Activated CD4-positive, CD25-positive, alpha-beta regulatory T cell treated with anti-CD3 and anti-CD28 coated beads, Interleukin-2, amount 50 U/mL, for 16 hours (primary cell): ENCODE data around the gene LSM14A.
"Not testable (repeated sequence)": the region's sequence is repeated elsewhere in the genome, so short reads cannot be mapped to it uniquely, and the experiment has no call there.

Source experiments
- DNase-seq: peaks from one replicate; pipeline ENCODE4 v3.0.0-alpha.2; 2020; ENCODE audit warnings: low read depth, low spot score

The LSM14A gene

GRCh38 chr19:34171877-34172660 lies at the start of gene LSM14A:
LSM14A (plus strand) TSS chr19:34172504; CDS start chr19:34172643, 139 bp downstream.
- peak; percentile 75 for DNase-seq

DNA sequence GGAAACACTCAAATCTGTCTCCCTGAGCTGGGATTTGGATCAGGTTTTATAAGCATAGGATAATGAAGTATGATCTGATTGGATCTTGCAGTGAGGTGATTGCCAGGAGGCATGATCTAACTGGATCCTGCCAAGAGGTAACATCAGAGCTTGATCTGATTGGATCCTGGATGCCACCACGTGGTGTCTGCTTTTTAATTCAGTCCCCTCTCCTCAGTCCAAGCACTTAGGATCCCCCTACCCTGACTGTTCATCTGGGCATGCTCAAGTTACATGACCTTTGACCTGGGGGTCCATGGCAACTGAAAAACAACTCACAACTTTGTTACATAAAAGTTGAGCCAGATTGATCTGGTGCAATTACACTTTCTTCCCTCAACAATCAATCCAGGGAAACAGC lies 47.5 kb upstream of the LSM14A start:
- DNase-seq: no peak

- no peak for DNase-seq
These were observed 45.3 kb upstream of the LSM14A start for GRCh38 chr19:34126966-34127365.

- no peak for DNase-seq
These were observed 44.6 kb upstream of the LSM14A start for GRCh38 chr19:34127684-34128189.

DNA sequence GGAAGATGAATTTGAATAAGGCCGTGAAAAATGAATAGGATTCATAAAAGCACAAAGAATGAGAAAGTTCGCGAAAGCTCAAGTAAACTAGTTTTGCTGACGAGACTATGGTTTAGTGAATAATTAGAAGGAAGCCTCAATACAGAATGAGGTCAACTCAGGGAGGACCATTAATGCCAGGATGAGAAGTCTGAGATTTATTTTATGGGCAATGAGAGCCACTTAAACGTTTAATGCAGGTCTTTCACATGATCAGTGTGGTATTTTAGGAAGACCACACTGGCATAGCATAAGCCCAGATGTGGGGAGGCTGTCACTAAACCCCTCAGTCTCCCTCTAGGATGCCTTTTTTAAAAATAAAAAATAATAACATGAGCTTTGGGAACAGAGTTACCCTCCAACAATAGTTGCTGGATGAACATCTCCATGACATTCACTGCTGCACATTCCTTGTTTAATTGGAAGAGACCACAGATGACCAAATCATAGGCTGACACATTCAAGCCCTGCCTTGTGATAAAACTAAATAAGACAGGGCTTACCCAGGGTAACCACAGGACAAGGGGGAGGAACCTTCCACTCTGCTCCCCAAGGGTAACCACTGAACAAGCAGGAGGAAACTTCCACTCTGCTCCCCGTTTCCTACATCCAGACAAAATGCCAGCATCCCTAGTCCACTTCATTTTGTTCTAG lies 43.6 kb upstream of the LSM14A start:
- no peak for DNase-seq

- no peak for DNase-seq
These were observed 41.2 kb upstream of the LSM14A start for GRCh38 chr19:34131100-34131499.

- DNase-seq: not testable (repeated sequence)
These were observed 40.2 kb upstream of the LSM14A start for GRCh38 chr19:34132145-34132544.

GRCh38 chr19:34132706-34133105 lies 39.6 kb upstream of the LSM14A start:
- DNase-seq: not testable (repeated sequence)

- peak; percentile 66 for DNase-seq
These were observed 37.9 kb upstream of the LSM14A start for GRCh38 chr19:34134190-34135053.

DNA sequence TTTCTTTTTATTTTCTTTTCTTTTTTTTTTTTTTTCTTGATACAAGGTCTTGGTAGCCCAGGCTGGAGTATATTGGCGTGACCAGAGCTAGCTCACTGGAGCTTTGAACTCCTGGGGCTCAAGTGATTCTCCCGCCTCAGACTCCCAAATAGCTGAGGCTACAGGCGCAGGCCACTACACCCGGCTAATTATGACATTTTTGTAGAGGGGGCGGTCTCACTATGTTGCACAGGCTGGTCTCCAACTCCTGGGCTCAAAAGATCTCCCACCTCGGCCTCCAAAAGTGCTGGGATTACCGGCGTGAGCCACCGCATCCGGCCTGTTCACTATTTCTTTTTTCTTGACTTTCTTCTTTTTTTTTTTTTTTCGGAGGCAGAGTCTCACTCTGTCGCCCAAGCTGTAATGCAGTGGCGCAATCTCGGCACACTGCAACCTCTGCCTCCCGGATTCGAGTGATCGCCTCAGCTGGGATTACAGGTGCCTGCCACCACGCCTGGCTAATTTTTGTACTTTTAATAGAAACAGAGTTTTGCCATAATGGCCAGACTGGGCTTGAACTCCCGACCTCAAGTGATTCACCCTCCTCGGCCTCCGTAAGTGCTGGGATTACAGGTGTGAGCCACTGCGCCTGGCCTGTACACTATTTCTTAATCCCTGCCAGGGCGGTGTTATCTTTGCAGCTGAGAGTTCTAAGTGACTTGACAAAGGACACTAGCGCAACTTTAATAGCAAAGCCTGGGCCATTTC lies 37.1 kb upstream of the LSM14A start:
- DNase-seq: no peak

GRCh38 chr19:34135821-34136611 lies 36.3 kb upstream of the LSM14A start:
- no peak for DNase-seq

DNA sequence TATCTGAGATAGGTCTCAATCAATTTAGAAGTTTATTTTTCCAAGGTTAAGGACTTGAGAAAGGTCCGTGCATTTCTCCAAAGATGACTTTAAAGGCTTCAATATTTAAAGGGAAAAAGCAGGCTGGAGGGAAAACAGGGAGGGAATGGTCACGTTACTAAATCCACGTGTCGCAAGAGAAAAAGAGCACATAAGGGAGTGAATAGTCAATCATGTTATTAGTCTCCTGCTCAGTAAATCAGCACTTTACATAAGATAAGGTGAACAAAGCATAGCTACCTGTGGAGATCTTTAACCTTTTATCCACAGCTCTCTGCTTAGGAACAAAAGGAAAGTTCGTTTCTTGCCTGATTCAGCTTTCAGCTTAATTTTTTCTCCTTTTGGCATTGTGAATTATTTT lies 31.3 kb upstream of the LSM14A start:
- no peak for DNase-seq

DNA sequence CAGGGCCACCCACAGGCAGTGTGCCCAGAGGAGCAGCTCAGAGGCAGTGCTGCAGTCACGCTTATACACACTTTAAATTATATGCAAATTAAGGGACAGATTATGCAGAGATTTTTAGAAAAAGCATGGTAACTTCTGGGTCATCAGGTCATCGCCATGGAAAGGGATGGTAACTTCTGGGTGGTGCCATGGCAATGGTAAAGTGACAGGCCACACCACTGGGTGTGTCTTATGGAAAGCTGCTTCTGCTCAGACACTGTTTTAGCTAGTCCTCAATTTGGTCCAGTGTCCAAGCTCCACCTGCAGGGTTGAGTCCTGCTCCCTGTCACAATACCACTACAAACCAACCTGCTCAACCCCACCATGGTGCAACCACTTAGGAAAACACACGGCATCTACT lies 29.9 kb upstream of the LSM14A start:
- no peak for DNase-seq

- DNase-seq: peak; percentile 30
These were observed 26.5 kb upstream of the LSM14A start for GRCh38 chr19:34145741-34146202.

GRCh38 chr19:34148658-34149185 lies 23.6 kb upstream of the LSM14A start:
- DNase-seq: no peak

DNA sequence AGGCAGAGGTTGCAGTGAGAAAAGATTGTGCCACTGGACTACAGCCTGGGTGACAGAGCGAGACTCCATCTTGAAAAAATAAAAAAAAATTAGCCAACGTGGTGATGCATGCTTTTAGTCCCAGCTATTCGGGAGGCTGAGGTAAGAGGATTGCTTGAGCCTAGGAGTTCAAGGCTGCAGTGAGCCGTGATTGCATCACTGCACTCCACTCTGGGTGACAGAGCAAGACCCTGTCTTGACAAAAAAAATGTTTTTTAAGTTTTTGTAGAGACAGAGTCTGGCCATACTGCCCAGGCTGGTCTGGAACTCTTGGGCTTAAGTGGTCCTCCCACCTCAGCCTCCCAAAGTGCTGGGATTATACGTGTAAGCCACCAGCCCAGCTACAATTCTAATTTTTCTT lies 22.4 kb upstream of the LSM14A start:
- no peak for DNase-seq

GRCh38 chr19:34150558-34150957 lies 21.7 kb upstream of the LSM14A start:
- DNase-seq: no peak

GRCh38 chr19:34151439-34151838 lies 20.9 kb upstream of the LSM14A start:
- no peak for DNase-seq

- no peak for DNase-seq
These were observed 17.9 kb upstream of the LSM14A start for GRCh38 chr19:34154401-34154800.

- no peak for DNase-seq
These were observed 16.6 kb upstream of the LSM14A start for GRCh38 chr19:34155686-34156085.
